Esophagus squamous epithelium (tissue), 4 donors: ENCODE measurements around the gene PDK2.

ENCODE experiments used
- POLR2A ChIP-seq, 4 donors: fragments of 450-650 bp; IDR thresholded peaks; one replicate each; pipeline ENCODE4 v1.6.1; 2017; ENCODE audit warnings: antibody characterized with exemption in 4 of 4, mild to moderate bottlenecking in 4 of 4, moderate library complexity in 3 of 4
- TF ChIP-seq, protein P1 (sequence below), 6 experiments: fragments of 450-650 bp in 4 of 6; fragments of 200-600 bp in 2 of 6; sonication (generic) in 2 of 6; IDR thresholded peaks; one replicate each; pipeline ENCODE4 v1.5.1; 2016 to 2019; ENCODE audit warnings: antibody characterized with exemption in 6 of 6, mild to moderate bottlenecking in 4 of 6, moderate library complexity in 4 of 6

DNA sequence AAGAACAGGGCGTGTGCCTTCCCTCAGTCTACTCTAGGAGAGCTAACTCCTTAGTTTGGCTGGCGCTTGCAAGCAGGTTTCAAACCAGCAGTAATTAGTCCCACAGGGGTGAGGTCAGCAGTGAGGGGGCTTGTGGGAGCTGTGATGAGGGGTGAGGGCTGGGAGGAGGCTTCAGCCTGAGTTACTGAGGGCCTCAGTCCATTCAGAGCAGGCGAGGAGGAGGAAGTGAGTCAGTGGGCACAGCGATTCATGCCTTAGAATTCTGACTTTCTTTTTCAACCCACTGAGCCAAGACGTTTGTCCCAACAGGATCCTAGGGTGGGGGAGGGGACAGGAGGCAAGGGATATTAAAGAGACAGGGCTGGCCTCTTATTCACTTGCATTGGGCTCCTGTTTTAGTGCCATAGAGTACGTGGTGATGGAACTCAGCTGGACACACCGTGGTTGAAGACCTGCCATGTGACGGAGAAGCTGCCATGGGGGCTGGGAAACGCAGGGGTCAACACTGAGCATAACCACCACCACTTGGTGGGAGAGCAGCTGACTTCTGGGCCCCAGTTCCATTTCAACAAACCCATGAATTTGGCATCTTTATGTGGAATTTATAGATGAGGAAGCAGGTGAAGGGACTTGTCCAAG, 47.5 kb upstream of the PDK2 start:
- TF ChIP-seq, protein P1, sequence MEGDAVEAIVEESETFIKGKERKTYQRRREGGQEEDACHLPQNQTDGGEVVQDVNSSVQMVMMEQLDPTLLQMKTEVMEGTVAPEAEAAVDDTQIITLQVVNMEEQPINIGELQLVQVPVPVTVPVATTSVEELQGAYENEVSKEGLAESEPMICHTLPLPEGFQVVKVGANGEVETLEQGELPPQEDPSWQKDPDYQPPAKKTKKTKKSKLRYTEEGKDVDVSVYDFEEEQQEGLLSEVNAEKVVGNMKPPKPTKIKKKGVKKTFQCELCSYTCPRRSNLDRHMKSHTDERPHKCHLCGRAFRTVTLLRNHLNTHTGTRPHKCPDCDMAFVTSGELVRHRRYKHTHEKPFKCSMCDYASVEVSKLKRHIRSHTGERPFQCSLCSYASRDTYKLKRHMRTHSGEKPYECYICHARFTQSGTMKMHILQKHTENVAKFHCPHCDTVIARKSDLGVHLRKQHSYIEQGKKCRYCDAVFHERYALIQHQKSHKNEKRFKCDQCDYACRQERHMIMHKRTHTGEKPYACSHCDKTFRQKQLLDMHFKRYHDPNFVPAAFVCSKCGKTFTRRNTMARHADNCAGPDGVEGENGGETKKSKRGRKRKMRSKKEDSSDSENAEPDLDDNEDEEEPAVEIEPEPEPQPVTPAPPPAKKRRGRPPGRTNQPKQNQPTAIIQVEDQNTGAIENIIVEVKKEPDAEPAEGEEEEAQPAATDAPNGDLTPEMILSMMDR (IDR thresholded peaks at IDR 0.05), result no peak
- TF ChIP-seq POLR2A (IDR thresholded peaks at IDR 0.05), result no peak
